Activated CD8-positive, alpha-beta memory T cell treated with anti-CD3 and anti-CD28 coated beads for 48 hours (primary cell): ENCODE measurements around the gene UGDH.
"Not testable (repeated sequence)": the region's sequence is repeated elsewhere in the genome, so short reads cannot be mapped to it uniquely, and the experiment has no call there.

Source experiments
- DNase-seq, 3 experiments: peaks; one replicate each; pipeline ENCODE4 v3.0.0-alpha.2; 2020; ENCODE audit warnings: low read depth in 2 of 3, low spot score in 2 of 3

The UGDH gene

DNA sequence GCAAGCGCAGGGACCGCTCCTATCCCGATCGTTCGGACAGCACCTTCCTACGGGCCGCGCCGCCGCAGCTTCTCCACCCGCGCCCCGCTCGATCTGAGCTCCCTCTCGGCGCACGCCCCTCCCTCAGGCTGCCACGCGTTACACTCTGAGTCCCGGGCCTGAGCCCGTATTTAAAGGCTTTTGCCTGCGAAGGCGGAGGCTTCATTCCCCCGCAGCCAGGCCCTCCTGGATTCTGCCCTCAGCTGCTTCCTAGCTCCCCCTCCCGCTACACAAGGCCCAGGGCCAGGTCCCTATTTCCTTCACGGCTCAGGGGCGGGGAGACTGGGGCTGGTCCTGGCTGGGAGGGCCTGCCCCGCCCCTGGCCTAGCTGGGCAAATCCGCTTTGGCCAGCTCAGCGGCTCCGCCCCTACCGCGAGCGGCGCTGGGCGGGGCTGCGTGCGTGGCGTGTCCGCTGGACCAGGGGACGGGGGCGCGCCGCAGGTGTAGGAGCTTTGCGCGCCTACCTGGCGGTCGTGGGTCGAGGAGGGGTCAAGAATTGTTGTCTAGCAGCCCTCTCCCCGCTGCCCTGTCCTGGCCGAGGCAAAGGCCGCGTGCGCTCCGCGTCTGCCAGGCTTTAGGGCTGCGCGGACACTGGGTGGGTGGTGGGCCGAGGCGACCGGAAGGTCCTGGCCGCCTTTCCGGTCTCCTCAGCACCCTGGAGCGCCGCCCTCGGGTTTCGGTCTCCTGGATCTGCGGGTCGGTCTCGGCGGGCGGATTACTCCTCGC lies at the start of gene UGDH:
UGDH (minus strand) TSS at position 144 of the 765 bp plus-strand sequence. CDS start 5,927 bp downstream, outside the sequence.
- DNase-seq, result peak; percentile 62 to 86 (median 75)

DNA sequence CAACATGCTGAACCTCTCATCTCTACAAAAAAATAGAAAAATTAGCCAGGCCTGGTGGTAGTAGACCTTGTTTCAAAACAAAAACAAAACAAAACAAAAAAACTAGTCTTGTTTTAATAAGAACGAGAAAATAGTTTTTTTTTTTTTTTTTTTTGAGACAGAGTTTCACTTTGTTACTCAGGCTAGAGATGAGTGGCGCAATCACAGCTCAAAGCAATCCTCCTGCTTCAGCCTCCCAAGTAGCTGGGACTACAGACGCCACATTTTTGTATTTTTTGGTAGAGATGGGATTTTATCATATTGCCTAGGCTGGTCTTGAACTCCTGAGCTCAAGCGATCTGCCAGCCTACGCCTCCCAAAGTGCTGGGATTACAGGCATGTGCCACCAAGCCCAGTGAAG lies 47.7 kb upstream of the UGDH start:
- DNase-seq, result no peak

DNA sequence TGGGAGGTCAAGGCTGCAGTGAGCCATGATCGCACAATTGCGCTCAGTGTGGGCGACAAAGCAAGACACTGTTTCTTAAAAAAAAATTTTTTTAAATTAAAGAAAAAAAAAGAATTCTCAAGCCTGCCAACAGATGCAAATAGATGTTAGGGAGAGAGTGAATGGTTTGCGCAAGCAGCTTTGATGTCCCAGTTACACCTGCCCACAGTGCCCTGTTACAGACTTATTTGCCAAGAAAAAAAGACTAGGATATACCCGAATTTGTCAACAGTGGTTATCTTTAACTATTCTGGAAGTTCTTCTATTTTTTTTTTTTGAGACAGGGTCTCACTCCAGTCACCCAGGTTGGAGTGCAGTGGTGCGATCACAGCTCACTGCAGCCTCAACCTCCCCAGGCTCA lies 44.3 kb upstream of the UGDH start:
- DNase-seq, result no peak

DNA sequence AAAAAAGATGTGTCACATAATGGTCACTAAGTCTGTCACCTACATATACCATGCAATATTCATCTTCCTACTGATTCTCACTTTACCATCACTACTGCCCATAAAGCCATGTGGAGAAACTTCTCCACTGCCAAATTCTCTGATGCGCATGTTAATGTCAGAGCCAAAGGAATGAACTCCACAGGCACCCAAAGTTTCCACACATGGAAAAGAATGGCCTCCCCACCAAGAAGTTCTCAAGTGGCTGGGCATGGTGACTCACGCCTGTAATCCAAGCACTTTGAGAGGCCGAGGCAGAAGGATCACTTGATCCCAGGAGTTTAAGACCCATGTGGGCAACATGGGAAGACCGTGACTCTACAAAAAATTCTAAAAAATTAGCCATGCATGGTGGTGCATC lies 43.8 kb upstream of the UGDH start:
- DNase-seq, result no peak

DNA sequence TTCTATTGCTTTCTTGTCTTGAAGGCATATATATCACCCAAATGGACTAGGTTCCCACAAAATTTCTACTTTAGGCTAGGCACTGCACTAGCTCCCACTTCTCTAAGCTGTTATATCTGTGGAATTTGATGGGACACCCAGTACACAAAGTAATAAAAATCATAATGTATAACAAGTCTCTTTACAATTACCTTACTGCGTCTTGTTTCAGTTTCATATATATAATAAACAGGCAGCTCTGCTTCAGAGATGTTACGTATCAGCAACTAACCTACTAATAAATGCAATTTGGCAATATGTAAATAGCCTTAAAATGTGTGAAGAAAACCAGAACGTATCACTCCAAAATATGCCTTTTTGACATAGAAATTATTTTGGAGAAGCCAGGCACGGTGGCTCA lies 42.0 kb upstream of the UGDH start:
- no peak for DNase-seq

- DNase-seq, result no peak
Observed at GRCh38 chr4:39568805-39569204, 41.6 kb upstream of the UGDH start.

GRCh38 chr4:39565878-39566600 lies 38.8 kb upstream of the UGDH start:
- no peak for DNase-seq

GRCh38 chr4:39563346-39563847 lies 36.2 kb upstream of the UGDH start:
- DNase-seq, result no peak

- DNase-seq, result no peak
Observed at GRCh38 chr4:39562792-39563191, 35.6 kb upstream of the UGDH start.

DNA sequence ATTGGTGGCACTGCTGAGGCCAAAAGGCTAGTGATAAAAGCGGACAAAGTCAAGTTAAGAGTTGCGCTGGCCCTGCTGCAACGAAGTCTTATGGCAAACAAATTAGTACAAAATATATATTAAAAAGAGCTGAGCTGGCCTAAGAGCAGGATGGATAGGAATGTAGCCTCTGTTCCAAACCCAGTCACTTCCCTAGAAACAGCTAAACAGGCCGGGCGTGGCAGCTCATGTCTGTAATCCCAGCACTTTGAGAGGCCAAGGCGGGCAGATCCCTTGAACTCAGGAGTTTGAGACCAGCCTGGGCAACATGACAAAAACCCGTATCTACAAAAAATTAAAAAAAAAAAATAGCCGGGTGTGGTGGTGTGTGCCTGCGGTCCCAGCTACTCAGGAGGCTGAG lies 32.4 kb upstream of the UGDH start:
- DNase-seq, result no peak

DNA sequence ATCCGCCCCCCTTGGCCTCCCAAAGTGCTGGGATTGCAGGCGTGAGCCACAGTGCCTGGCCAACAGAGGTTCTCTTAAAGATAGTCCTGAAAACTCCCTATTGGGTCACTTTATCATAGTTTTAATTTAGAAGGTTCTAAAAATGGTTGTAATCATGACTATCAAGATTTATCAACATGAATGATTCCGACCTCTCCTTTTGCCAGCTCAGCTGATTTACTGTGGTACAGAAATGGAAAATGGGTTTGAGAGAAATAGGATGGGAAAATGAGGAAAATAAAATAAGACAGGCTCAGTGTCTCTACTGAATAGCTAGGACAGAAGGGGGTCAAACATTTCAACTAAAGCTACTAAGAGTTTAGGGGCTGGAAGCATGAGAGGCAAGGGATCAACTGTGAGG lies 28.2 kb upstream of the UGDH start:
- DNase-seq, result no peak

GRCh38 chr4:39548425-39549067 lies 21.3 kb upstream of the UGDH start:
- no peak for DNase-seq

GRCh38 chr4:39544580-39545315 lies 17.5 kb upstream of the UGDH start:
- DNase-seq, result no peak

- not testable (repeated sequence) for DNase-seq
Observed at GRCh38 chr4:39544080-39544479, 16.8 kb upstream of the UGDH start.

DNA sequence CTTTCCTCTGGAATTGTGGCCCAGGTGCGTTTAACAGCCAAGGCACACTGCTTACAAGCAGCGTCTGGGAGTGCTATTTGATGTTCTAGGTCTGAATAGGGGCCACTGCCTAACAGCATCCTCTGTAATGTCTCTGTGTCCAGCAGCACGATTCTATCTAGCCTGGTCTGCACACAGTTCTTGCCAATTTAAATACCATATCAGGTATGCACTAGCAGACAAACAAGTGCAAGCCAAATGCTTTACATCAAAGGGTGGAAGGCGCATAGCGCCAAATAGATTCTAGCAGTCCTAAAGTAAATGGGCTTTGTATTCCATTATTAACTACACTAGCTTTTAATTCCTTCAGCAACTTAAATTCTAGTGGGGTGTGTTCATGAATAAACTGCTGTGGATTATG lies 15.8 kb upstream of the UGDH start:
- DNase-seq, result no peak

GRCh38 chr4:39542611-39543012 lies 15.4 kb upstream of the UGDH start:
- DNase-seq, result no peak

DNA sequence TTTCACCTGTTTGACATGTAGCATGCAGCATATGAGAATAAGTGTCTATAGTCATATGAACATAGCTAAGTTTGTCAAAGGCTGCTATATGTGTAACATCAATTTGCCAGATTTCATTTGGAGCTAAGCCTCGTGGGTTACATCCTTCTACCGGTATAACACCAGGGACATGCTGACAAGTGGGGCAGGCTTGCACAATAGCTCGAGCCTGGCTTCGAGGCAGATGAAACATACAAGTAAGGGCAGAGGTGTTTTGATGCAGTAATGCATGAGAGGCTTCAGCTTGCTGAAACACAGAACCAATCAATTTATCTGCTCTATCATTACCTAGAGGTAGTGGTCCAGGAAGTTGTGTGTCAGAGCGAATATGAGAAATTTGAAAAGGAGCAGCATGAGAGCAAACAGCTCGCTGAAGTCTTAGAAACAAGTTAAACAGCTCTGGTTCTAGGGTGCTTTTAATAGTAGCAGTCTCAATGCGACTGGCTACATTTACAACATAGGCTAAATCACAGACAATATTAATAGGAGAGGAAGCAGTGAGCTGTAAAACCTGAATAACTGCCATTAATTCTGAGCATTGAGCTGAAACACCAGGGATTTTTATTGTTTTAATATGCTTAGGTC lies 14.9 kb upstream of the UGDH start:
- DNase-seq, result no peak

DNA sequence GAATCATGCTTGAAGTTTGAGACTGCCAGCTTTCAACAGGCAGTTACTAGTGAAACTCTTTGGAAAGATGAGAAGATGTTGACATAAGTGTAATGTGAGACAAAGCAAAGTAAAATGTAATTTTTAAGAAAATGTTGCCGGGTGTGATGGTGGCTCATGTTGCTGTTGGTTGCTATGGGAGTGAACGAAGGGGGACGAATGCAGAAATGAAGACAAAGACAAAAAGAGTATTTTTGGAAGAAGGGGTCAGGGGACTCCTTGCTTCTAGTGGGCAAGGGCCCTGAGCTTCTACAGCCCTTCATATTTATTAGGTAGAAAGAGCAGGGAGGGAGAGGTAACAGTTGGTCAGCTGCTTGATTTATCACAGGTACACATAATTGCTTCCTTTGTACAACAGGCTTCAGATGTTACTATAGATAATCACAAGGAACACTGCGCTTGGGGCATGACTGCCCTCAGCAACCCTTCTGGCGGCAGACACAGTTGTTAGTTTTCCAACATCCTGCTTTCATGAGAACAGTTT lies 11.9 kb upstream of the UGDH start:
- no peak for DNase-seq

GRCh38 chr4:39533541-39533940 lies 6.3 kb upstream of the UGDH start:
- no peak for DNase-seq

GRCh38 chr4:39532237-39532636 lies 5.0 kb upstream of the UGDH start:
- not testable (repeated sequence) for DNase-seq

DNA sequence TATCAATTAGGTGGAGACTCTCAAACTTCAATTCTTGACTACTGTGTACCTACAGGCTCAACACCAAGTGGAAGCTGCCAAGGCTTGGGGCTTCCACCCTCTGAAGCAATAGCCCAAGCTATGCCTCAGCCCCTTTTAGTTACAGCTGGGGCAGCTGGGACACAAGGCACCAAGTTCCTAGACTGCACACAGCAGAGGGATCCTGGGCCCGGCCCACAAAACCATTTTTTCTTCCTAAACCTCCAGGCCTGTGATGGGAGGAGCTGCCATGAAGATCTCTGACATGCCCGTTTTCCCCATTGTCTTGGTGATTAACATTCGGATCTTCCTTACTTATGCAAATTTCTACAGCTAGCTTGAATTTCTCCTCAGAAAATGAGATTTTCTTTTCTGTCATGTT lies 3.4 kb upstream of the UGDH start:
- no peak for DNase-seq
